ENCODE data around the gene ZNF430.
A peak's percentile ranks its signal among the peaks of the same experiment; 100 is the strongest.
"Not testable (repeated sequence)": the region's sequence is repeated elsewhere in the genome, so short reads cannot be mapped to it uniquely, and the experiment has no call there.

Gene ZNF430

GRCh38 chr19:21020298-21021227, at the start of gene ZNF430:
TSS of gene ZNF430 (plus strand) at chr19:21020657. CDS start at chr19:21020801, 144 bp downstream.
- peak; percentile 99 for DNase-seq

GRCh38 chr19:20992788-20993187, 27.7 kb upstream of the ZNF430 start:
- DNase-seq, result not testable (repeated sequence)

- peak; percentile 70 for DNase-seq
These were observed 20.6 kb upstream of the ZNF430 start for GRCh38 chr19:20999731-21000352.

- not testable (repeated sequence) for DNase-seq
These were observed 781 bp downstream of the ZNF430 start for GRCh38 chr19:21021238-21021637.

- DNase-seq, result no peak
These were observed 2.5 kb downstream of the ZNF430 start for GRCh38 chr19:21022996-21023395.

- no peak for DNase-seq
These were observed 3.4 kb downstream of the ZNF430 start for GRCh38 chr19:21023901-21024300.

- DNase-seq, result no peak
These were observed 8.5 kb downstream of the ZNF430 start for GRCh38 chr19:21028969-21029268.

GRCh38 chr19:21045028-21045427, 24.6 kb downstream of the ZNF430 start:
- DNase-seq, result no peak

- no peak for DNase-seq
These were observed 26.0 kb downstream of the ZNF430 start for GRCh38 chr19:21046489-21046888.

- no peak for DNase-seq
These were observed 27.3 kb downstream of the ZNF430 start for GRCh38 chr19:21047716-21048115.

GRCh38 chr19:21052902-21053301, 32.4 kb downstream of the ZNF430 start:
- DNase-seq, result no peak

- DNase-seq, result no peak
These were observed 44.9 kb downstream of the ZNF430 start for GRCh38 chr19:21065336-21065735.

- DNase-seq, result peak; percentile 95
These were observed 61.8 kb downstream of the ZNF430 start, which contains the start of gene ZNF714 for GRCh38 chr19:21082011-21082975. TSS of gene ZNF714 (plus strand) at chr19:21082203. CDS start at chr19:21098269, 16,066 bp downstream.

- no peak for DNase-seq
These were observed 63.9 kb downstream of the ZNF430 start for GRCh38 chr19:21084343-21084742.

GRCh38 chr19:21087871-21088270, 67.4 kb downstream of the ZNF430 start:
- no peak for DNase-seq

GRCh38 chr19:21092109-21092508, 71.7 kb downstream of the ZNF430 start:
- no peak for DNase-seq

GRCh38 chr19:21094347-21095025, 74.0 kb downstream of the ZNF430 start:
- DNase-seq, result no peak

GRCh38 chr19:21098291-21098690, 77.8 kb downstream of the ZNF430 start:
- DNase-seq, result no peak

GRCh38 chr19:21101521-21102242, 81.2 kb downstream of the ZNF430 start:
- no peak for DNase-seq

GRCh38 chr19:21109116-21109515, 88.7 kb downstream of the ZNF430 start:
- DNase-seq, result no peak

Measured in hematopoietic multipotent progenitor cell treated with erythropoietin and hydrocortisone succinate and interleukin-3 and kit ligand, for 8 days (in vitro differentiated cells).